Heart left ventricle (tissue), 13 donors: ENCODE results near the gene ARHGEF17.

ENCODE experiments used
- POLR2A ChIP-seq, 2 donors: fragments of 450-650 bp; IDR thresholded peaks; one replicate each; pipeline ENCODE4 v1.6.1; 2017; ENCODE audit warnings: antibody characterized with exemption in 2 of 2, mild to moderate bottlenecking in 2 of 2, moderate library complexity in 2 of 2
- TF ChIP-seq, protein P1 (sequence below), 12 donors: fragments of 200-600 bp; sonication (generic) in 4 of 12; IDR thresholded peaks; one replicate each; pipeline versions ENCODE4 v1.5.0 to v1.8.0; 2018 to 2022; ENCODE audit warnings: antibody characterized with exemption in 12 of 12, mild to moderate bottlenecking in 5 of 12
- donor health status: ischemic (EF 13 %, LVEDD 7.1; RV severe dilation, severe dysfunction).
- donor health status: DM: no; HTN: yes; CAD: no.
- donor health status: DM: no; HTN: no; CAD: no.
- donor health status: ischemic (EF 25% LVEDD 6.9; RV normal size, moderate dysfunction).
- donor health status: ischemic (EF 25% LVEDD 5.7; RV mildly dilated, moderate dysfunction).
- donor health status: ischemic (EF 35%, LVEDD 5.7; RV mildly dilated, moderate dysfunction).
- donor health status: nonischemic (EF 11% LVEDD 7.7; RV severe dilation, severe dysfunction).
- donor health status: DM: yes; HTN: yes; CAD: no.
- donor health status: PGD.
- donor health status: ischemic (EF 29% LVEDD 5.4; RV normal size, mild dysfunction).
- donor health status: nonischemic (EF 23%, LVEDD 6.1; RV moderate dilation, normal function).

DNA sequence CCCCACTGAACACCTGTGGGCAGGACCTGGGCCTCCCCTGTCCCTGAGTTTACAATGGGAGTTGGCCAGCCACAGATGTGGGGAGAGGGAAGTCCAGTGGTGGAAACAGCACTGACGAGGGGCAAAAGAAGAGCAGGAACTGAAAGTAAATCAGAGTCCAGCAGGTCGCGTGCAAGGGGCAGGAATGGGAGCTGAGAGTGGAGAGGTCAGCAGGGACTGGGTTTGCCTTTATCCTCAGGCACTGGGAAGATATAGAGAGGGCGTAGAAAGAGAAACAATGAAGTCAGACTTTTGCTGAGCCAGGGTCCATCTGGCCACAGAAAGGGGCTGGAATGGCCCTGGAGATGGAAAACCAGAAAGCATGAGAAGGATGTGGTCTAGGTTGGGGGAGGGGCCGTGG, 27.4 kb upstream of the ARHGEF17 start:
- TF ChIP-seq, protein P1, sequence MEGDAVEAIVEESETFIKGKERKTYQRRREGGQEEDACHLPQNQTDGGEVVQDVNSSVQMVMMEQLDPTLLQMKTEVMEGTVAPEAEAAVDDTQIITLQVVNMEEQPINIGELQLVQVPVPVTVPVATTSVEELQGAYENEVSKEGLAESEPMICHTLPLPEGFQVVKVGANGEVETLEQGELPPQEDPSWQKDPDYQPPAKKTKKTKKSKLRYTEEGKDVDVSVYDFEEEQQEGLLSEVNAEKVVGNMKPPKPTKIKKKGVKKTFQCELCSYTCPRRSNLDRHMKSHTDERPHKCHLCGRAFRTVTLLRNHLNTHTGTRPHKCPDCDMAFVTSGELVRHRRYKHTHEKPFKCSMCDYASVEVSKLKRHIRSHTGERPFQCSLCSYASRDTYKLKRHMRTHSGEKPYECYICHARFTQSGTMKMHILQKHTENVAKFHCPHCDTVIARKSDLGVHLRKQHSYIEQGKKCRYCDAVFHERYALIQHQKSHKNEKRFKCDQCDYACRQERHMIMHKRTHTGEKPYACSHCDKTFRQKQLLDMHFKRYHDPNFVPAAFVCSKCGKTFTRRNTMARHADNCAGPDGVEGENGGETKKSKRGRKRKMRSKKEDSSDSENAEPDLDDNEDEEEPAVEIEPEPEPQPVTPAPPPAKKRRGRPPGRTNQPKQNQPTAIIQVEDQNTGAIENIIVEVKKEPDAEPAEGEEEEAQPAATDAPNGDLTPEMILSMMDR (IDR thresholded peaks at IDR 0.05) = no peak
- no peak for TF ChIP-seq POLR2A (IDR thresholded peaks at IDR 0.05)
